Measurements from ENCODE around the gene CRLF1. TPM values are rescaled to one million over a fixed set of nuclear protein-coding genes. Genes with fewer than 3 reads are reported as not detected.

The CRLF1 gene
- total and polyA plus RNA-seq, 10 of the 15 experiments (the other 5 are each of a cell fraction or from before 2014, with no cell fraction given): 0.10 to 1.2 (median 0.49) TPM; not detected in 4

GRCh38 chr19:18620902-18621301, 14.3 kb upstream of the CRLF1 start:
- Histone ChIP-seq H3K27ac (ENCODE audit: control insufficient read depth, insufficient read depth) (no peak overlapping the region), H3K9ac (ENCODE audit: control insufficient read depth, insufficient read depth, low read length) (no peak overlapping the region), H4K20me1 (ENCODE audit: control insufficient read depth, insufficient read depth) (no peaks in the 10 kb centered on the region), H3K9me3 (replicated peaks; ENCODE audit: control insufficient read depth, insufficient read depth, low read length) (no peaks in the 10 kb centered on the region), H2AFZ (ENCODE audit: control insufficient read depth, low read depth, low read length) (no peak overlapping the region), H3K4me2 (ENCODE audit: control insufficient read depth, insufficient read depth) (no peak overlapping the region), H3K4me3 (no peak overlapping the region), H3K36me3 (ENCODE audit: control insufficient read depth in 2 of 2, insufficient read depth in 2 of 2, low read length in 1 of 2) (no peaks in the 10 kb centered on the region), H3K79me2 (ENCODE audit: control insufficient read depth, insufficient read depth, low read length) (no peaks in the 10 kb centered on the region), H3K4me1 (ENCODE audit: control insufficient read depth, insufficient read depth, low read length) (no peaks in the 10 kb centered on the region), H3K27me3 (replicated peaks in 1 of 2; ENCODE audit: control insufficient read depth in 2 of 2, insufficient read depth in 2 of 2, low read length in 1 of 2) (no peaks in the 10 kb centered on the region)
- no peak for FAIRE-seq
- WGBS (ENCODE audit: insufficient coverage, insufficient replicate concordance, low lambda C conversion rate, missing lambda C conversion rate): 76% methylated on average over 7 of the region's 7 CpGs
- TF ChIP-seq GABPA (IDR thresholded peaks at IDR 0.05; ENCODE audit: low read depth) (no peak), FOXK2 (IDR thresholded peaks at IDR 0.05) (no peak), TCF12 (IDR thresholded peaks at IDR 0.05; ENCODE audit: low read depth, low read length) (no peak), ZNF207 (IDR thresholded peaks at IDR 0.05; ENCODE audit: borderline replicate concordance) (no peak), CBX3 (IDR thresholded peaks at IDR 0.05; ENCODE audit: borderline replicate concordance, low read depth) (no peak), CBX5 (IDR thresholded peaks at IDR 0.05; ENCODE audit: low read depth) (no peak), POLR2A (IDR thresholded peaks at IDR 0.05; ENCODE audit: low read depth, low read length) (no peak), SRF (IDR thresholded peaks at IDR 0.05; ENCODE audit: low read depth in 2 of 2, low read length in 2 of 2) (no peak), ATF2 (IDR thresholded peaks at IDR 0.05; ENCODE audit: low read length) (no peak), WRNIP1 (IDR thresholded peaks at IDR 0.05; ENCODE audit: borderline replicate concordance, low read depth, low read length) (no peak), PAX8 (IDR thresholded peaks at IDR 0.05) (no peak)
- TF ChIP-seq, protein P1, sequence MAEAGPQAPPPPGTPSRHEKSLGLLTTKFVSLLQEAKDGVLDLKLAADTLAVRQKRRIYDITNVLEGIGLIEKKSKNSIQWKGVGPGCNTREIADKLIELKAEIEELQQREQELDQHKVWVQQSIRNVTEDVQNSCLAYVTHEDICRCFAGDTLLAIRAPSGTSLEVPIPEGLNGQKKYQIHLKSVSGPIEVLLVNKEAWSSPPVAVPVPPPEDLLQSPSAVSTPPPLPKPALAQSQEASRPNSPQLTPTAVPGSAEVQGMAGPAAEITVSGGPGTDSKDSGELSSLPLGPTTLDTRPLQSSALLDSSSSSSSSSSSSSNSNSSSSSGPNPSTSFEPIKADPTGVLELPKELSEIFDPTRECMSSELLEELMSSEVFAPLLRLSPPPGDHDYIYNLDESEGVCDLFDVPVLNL (IDR thresholded peaks at IDR 0.05; ENCODE audit: low read depth, low read length): no peak
- TF ChIP-seq, protein P2, sequence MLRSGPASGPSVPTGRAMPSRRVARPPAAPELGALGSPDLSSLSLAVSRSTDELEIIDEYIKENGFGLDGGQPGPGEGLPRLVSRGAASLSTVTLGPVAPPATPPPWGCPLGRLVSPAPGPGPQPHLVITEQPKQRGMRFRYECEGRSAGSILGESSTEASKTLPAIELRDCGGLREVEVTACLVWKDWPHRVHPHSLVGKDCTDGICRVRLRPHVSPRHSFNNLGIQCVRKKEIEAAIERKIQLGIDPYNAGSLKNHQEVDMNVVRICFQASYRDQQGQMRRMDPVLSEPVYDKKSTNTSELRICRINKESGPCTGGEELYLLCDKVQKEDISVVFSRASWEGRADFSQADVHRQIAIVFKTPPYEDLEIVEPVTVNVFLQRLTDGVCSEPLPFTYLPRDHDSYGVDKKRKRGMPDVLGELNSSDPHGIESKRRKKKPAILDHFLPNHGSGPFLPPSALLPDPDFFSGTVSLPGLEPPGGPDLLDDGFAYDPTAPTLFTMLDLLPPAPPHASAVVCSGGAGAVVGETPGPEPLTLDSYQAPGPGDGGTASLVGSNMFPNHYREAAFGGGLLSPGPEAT (IDR thresholded peaks at IDR 0.05; ENCODE audit: low read depth): no peak
- ChIA-PET POLR2A (interaction anchor here (1.2 kb wide), 1 partner anchor 8 kb away, joined by 3 read pairs; no protein-coding TSS in a partner anchor), CTCF (interaction anchor here (0.9 kb wide), 1 partner anchor 27 kb away, joined by 4 read pairs; no protein-coding TSS in a partner anchor), RAD21 (ENCODE audit: unreplicated experiment) (no interaction called here), SMC1A (ENCODE audit: uncharacterized antibody, unreplicated experiment) (no interaction called here)
- intact Hi-C loops (cut with micrococcal nuclease; ENCODE audit: unreplicated experiment) (no loop called here), in situ Hi-C loops (cut with MboI) (no loop called here)
- BruUV-seq (replicated peaks): no TSS peak
- DNase-seq (ENCODE audit: low read depth, low spot score): no peak
- no peak for ATAC-seq
